ENCODE results near the gene SPAM1.
"Not testable (repeated sequence)": the region's sequence is repeated elsewhere in the genome, so short reads cannot be mapped to it uniquely, and the experiment has no call there.

SPAM1 gene

GRCh38 chr7:123958186-123958703 lies 33.2 kb downstream of the SPAM1 start:
- DNase-seq: no peak

GRCh38 chr7:123961771-123962170 lies 36.7 kb downstream of the SPAM1 start:
- DNase-seq: no peak

GRCh38 chr7:123966936-123967335 lies 41.9 kb downstream of the SPAM1 start:
- DNase-seq: no peak

- DNase-seq: no peak
These were observed 47.0 kb downstream of the SPAM1 start for GRCh38 chr7:123972045-123972444.

- no peak for DNase-seq
These were observed 47.8 kb downstream of the SPAM1 start for GRCh38 chr7:123972831-123973230.

GRCh38 chr7:123974326-123974908 lies 49.4 kb downstream of the SPAM1 start:
- DNase-seq: no peak

GRCh38 chr7:123975084-123975483 lies 50.0 kb downstream of the SPAM1 start:
- DNase-seq: no peak

- DNase-seq: no peak
These were observed 52.0 kb downstream of the SPAM1 start for GRCh38 chr7:123977081-123977480.

- DNase-seq: no peak
These were observed 54.8 kb downstream of the SPAM1 start for GRCh38 chr7:123979876-123980275.

- no peak for DNase-seq
These were observed 62.4 kb downstream of the SPAM1 start for GRCh38 chr7:123987445-123987844.

- no peak for DNase-seq
These were observed 68.0 kb downstream of the SPAM1 start for GRCh38 chr7:123992913-123993518.

- no peak for DNase-seq
These were observed 69.0 kb downstream of the SPAM1 start for GRCh38 chr7:123993996-123994395.

- DNase-seq: no peak
These were observed 69.4 kb downstream of the SPAM1 start for GRCh38 chr7:123994449-123994848.

- DNase-seq: no peak
These were observed 70.7 kb downstream of the SPAM1 start for GRCh38 chr7:123995617-123996326.

- DNase-seq: no peak
These were observed 71.2 kb downstream of the SPAM1 start for GRCh38 chr7:123996327-123996625.

- DNase-seq: no peak
These were observed 73.9 kb downstream of the SPAM1 start for GRCh38 chr7:123998921-123999320.

- DNase-seq: no peak
These were observed 74.7 kb downstream of the SPAM1 start for GRCh38 chr7:123999703-124000102.

GRCh38 chr7:124008296-124008695 lies 83.3 kb downstream of the SPAM1 start:
- not testable (repeated sequence) for DNase-seq

GRCh38 chr7:124009321-124009720 lies 84.3 kb downstream of the SPAM1 start:
- no peak for DNase-seq

Data from NCI-H510A treated with DMSO at 0.1 percent for 48 hours (cell line).